Astrocyte (in vitro differentiated cells and primary cell): ENCODE data around the gene DNASE1L3. TPM values are rescaled to one million over a fixed set of nuclear protein-coding genes. Genes with fewer than 3 reads are reported as not detected.
"Not testable (repeated sequence)": the region's sequence is repeated elsewhere in the genome, so short reads cannot be mapped to it uniquely, and the experiment has no call there.

Source experiments
- DNase-seq: peaks from one replicate; pipeline ENCODE4 v3.0.0-alpha.2; 2010; ENCODE audit warnings: low read depth
- FAIRE-seq: peaks from 2 replicates; lab custom pipeline; 2011; peaks lifted over from hg19 to GRCh38; lab: Jason Lieb, UNC
- H2AFZ ChIP-seq: 2 replicates; pipeline ENCODE4 v1.6.0; 2012; ENCODE audit warnings: low read depth, low read length, inconsistent platforms
- H3K27ac ChIP-seq: 2 replicates; pipeline ENCODE4 v1.5.1; 2011; ENCODE audit warnings: low read depth, low read length, inconsistent platforms
- H3K27me3 ChIP-seq: 2 replicates; pipeline ENCODE4 v1.6.0; 2011; ENCODE audit warnings: low read length, inconsistent platforms; ENCODE audit not compliant: insufficient read depth
- H3K36me3 ChIP-seq: 2 replicates; pipeline ENCODE4 v1.5.1; 2011; ENCODE audit warnings: low read length, inconsistent platforms; ENCODE audit not compliant: insufficient read depth
- H3K4me1 ChIP-seq: 2 replicates; pipeline ENCODE4 v1.5.1; 2011; ENCODE audit warnings: low read length, inconsistent platforms; ENCODE audit not compliant: insufficient read depth
- H3K4me2 ChIP-seq: 2 replicates; pipeline ENCODE4 v1.6.0; 2012; ENCODE audit warnings: low read length, inconsistent platforms
- H3K4me3 ChIP-seq: 2 replicates; pipeline ENCODE4 v1.5.1; 2011; ENCODE audit warnings: low read depth, mild to moderate bottlenecking, low read length, inconsistent platforms; ENCODE audit not compliant: insufficient read depth
- H3K79me2 ChIP-seq: 2 replicates; pipeline ENCODE4 v1.6.0; 2012; ENCODE audit warnings: mild to moderate bottlenecking, low read length, inconsistent platforms; ENCODE audit not compliant: insufficient read depth
- H3K9ac ChIP-seq: 2 replicates; pipeline ENCODE4 v1.6.0; 2012; ENCODE audit warnings: mild to moderate bottlenecking, low read length, inconsistent platforms
- H3K9me3 ChIP-seq: 2 replicates; pipeline ENCODE4 v1.5.1; 2012; ENCODE audit warnings: low read depth, mild to moderate bottlenecking, low read length, inconsistent platforms; ENCODE audit not compliant: insufficient read depth
- H4K20me1 ChIP-seq: 2 replicates; pipeline ENCODE4 v1.6.0; 2012; ENCODE audit warnings: low read length, inconsistent platforms; ENCODE audit not compliant: insufficient read depth
- H3K27ac Mint-ChIP-seq: one replicate; pipeline ENCODE4 v1.8.0; 2021; ENCODE audit warnings: mild to moderate bottlenecking, mixed read lengths; ENCODE audit not compliant: unreplicated experiment
- H3K27me3 Mint-ChIP-seq: one replicate; pipeline ENCODE4 v1.8.0; 2021; ENCODE audit warnings: low read depth, mixed read lengths; ENCODE audit not compliant: unreplicated experiment
- H3K36me3 Mint-ChIP-seq: one replicate; pipeline ENCODE4 v1.8.0; 2021; ENCODE audit warnings: low read depth, mixed read lengths; ENCODE audit not compliant: unreplicated experiment
- H3K4me1 Mint-ChIP-seq: one replicate; pipeline ENCODE4 v1.8.0; 2021; ENCODE audit warnings: low read depth, mixed read lengths; ENCODE audit not compliant: unreplicated experiment
- H3K4me3 Mint-ChIP-seq: one replicate; pipeline ENCODE4 v1.8.0; 2021; ENCODE audit warnings: mild to moderate bottlenecking, moderate library complexity, mixed read lengths; ENCODE audit not compliant: unreplicated experiment
- H3K9me3 Mint-ChIP-seq: one replicate; pipeline ENCODE4 v1.8.0; 2021; ENCODE audit warnings: mild to moderate bottlenecking, mixed read lengths; ENCODE audit not compliant: unreplicated experiment
- CTCF ChIP-seq: IDR thresholded peaks from 2 replicates; pipeline ENCODE4 v1.5.1; 2011; ENCODE audit warnings: low read depth, mild to moderate bottlenecking, inconsistent platforms, low read length, moderate library complexity; ENCODE audit not compliant: insufficient read depth
- EZH2 ChIP-seq: IDR thresholded peaks from 2 replicates; pipeline ENCODE4 v1.6.1; 2012; ENCODE audit warnings: mild to moderate bottlenecking, low read length, inconsistent platforms; ENCODE audit not compliant: insufficient read depth
- total RNA-seq: library from RNA; stranded (reverse); gene quantifications from 2 replicates; pipeline ENCODE4 v1.2.1, GENCODE V29; 2021

Gene DNASE1L3
- total RNA-seq, 1 donor from 2014 or later, result not detected

- no peaks in the 10 kb centered on the region for H3K9me3 ChIP-seq
- H3K27ac ChIP-seq, result no peak overlapping the region
- H3K79me2 ChIP-seq, result no peaks in the 10 kb centered on the region
- Mint-ChIP-seq H3K27me3 (peaks cover 4% of the 10 kb centered on the region), H3K4me3 (no peak overlapping the region), H3K4me1 (peaks cover 6% of the 10 kb centered on the region), H3K36me3 (peaks cover 2% of the 10 kb centered on the region), H3K9me3 (no peaks in the 10 kb centered on the region), H3K27ac (no peak overlapping the region)
- H3K9ac ChIP-seq, result no peak overlapping the region
- no peak overlapping the region for H2AFZ ChIP-seq
- H3K4me3 ChIP-seq, result no peak overlapping the region
- H4K20me1 ChIP-seq, result no peaks in the 10 kb centered on the region
- no peak overlapping the region for H3K4me2 ChIP-seq
- DNase-seq (no peak), FAIRE-seq (no peak)
- no peaks in the 10 kb centered on the region for H3K36me3 ChIP-seq
- TF ChIP-seq EZH2, result no peak
- H3K4me1 ChIP-seq, result peaks cover 11% of the 10 kb centered on the region
- H3K27me3 ChIP-seq, result no peaks in the 10 kb centered on the region
Measured at GRCh38 chr3:58203541-58203940, 7.2 kb downstream of the DNASE1L3 start.

- H3K27me3 Mint-ChIP-seq, result peaks cover 4% of the 10 kb centered on the region
- peaks cover 2% of the 10 kb centered on the region for H3K36me3 Mint-ChIP-seq
- H3K9ac ChIP-seq, result no peak overlapping the region
- H3K79me2 ChIP-seq, result no peaks in the 10 kb centered on the region
- no peak overlapping the region for H3K4me3 Mint-ChIP-seq
- peaks cover 11% of the 10 kb centered on the region for H3K4me1 ChIP-seq
- no peak overlapping the region for H3K4me3 ChIP-seq
- no peak for TF ChIP-seq EZH2
- no peak for TF ChIP-seq CTCF
- no peak overlapping the region for H3K27ac ChIP-seq
- no peaks in the 10 kb centered on the region for H3K36me3 ChIP-seq
- H3K9me3 Mint-ChIP-seq, result no peaks in the 10 kb centered on the region
- H3K4me2 ChIP-seq, result no peak overlapping the region
- DNase-seq (no peak), FAIRE-seq (no peak)
- no peaks in the 10 kb centered on the region for H4K20me1 ChIP-seq
- H3K9me3 ChIP-seq, result no peaks in the 10 kb centered on the region
- H3K4me1 Mint-ChIP-seq, result peaks cover 8% of the 10 kb centered on the region
- no peak overlapping the region for H2AFZ ChIP-seq
- no peak overlapping the region for H3K27ac Mint-ChIP-seq
- H3K27me3 ChIP-seq, result no peaks in the 10 kb centered on the region
Measured at GRCh38 chr3:58202917-58203360, 7.8 kb downstream of the DNASE1L3 start.

- not testable (repeated sequence) for H3K4me1 ChIP-seq, H3K36me3 Mint-ChIP-seq, H3K27me3 ChIP-seq, H2AFZ ChIP-seq, DNase-seq, H3K36me3 ChIP-seq, H3K79me2 ChIP-seq, H3K9me3 ChIP-seq, H4K20me1 ChIP-seq, H3K9me3 Mint-ChIP-seq, FAIRE-seq, H3K27me3 Mint-ChIP-seq, H3K9ac ChIP-seq, H3K27ac ChIP-seq, H3K27ac Mint-ChIP-seq, H3K4me1 Mint-ChIP-seq, H3K4me3 Mint-ChIP-seq, H3K4me3 ChIP-seq, H3K4me2 ChIP-seq
Measured at GRCh38 chr3:58201451-58201850, 9.3 kb downstream of the DNASE1L3 start.
